ENCODE data around the gene OLFML2B.
A peak's percentile ranks its signal among the peaks of the same experiment; 100 is the strongest.
"Not testable (repeated sequence)": the region's sequence is repeated elsewhere in the genome, so short reads cannot be mapped to it uniquely, and the experiment has no call there.

The OLFML2B gene

DNA sequence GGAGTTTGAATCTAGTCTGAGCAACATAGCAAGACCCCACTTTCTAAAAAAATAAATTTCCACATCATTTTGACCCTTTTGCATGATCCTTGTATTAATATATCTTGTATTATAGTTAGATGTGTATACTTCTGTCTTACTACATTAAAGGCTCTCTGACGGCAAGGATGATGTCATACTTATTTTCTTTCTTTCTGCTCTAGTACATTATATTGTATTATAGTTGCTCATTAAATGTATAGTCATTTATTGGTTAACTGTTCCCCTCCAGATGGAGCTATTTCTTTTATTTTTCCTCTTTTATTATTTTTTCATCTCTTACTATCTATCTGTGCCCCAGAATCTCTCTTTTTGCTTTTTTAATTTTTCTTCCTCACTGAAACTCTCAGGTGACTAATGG, 15.0 kb upstream of the OLFML2B start:
- no peak overlapping the region for H3K27ac ChIP-seq

GRCh38 chr1:162036163-162036562, 12.5 kb upstream of the OLFML2B start:
- Histone ChIP-seq H3K4me3 (no peak overlapping the region), H3K27ac (no peak overlapping the region)

More for the DNA sequence above, 15.0 kb upstream of the OLFML2B start:
- no peak overlapping the region for H3K4me3 ChIP-seq

DNA sequence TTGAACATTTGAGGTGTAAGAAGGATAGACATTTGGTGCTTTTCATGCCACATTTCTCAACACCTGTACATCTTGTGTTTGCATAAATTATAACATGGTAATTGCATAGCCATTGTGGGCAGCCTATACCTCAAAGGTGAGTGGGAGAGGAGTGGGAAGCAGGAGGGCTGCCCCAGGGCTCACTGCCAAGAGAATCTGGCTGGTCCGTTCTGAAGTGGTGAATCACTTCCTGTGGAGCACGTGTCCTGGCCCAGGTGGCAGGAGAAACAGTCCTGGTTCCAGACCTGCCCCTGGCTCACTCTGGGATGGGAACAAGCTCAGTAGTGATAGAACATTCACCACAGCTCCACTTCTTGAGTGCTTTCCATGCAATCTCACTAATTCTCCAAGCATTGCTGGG, 11.6 kb upstream of the OLFML2B start:
- H3K4me3 ChIP-seq: no peak overlapping the region
- H3K27ac ChIP-seq: no peak overlapping the region

GRCh38 chr1:162033428-162033827, 9.8 kb upstream of the OLFML2B start:
- Histone ChIP-seq H3K4me3 (no peak overlapping the region), H3K27ac (no peak overlapping the region)

GRCh38 chr1:162030759-162031280, 7.2 kb upstream of the OLFML2B start:
- no peak overlapping the region for H3K27ac ChIP-seq

GRCh38 chr1:162029157-162029556, 5.5 kb upstream of the OLFML2B start:
- H3K4me3 ChIP-seq: no peak overlapping the region
- no peak overlapping the region for H3K27ac ChIP-seq

More at GRCh38 chr1:162030759-162031280, 7.2 kb upstream of the OLFML2B start:
- H3K4me3 ChIP-seq: no peak overlapping the region

DNA sequence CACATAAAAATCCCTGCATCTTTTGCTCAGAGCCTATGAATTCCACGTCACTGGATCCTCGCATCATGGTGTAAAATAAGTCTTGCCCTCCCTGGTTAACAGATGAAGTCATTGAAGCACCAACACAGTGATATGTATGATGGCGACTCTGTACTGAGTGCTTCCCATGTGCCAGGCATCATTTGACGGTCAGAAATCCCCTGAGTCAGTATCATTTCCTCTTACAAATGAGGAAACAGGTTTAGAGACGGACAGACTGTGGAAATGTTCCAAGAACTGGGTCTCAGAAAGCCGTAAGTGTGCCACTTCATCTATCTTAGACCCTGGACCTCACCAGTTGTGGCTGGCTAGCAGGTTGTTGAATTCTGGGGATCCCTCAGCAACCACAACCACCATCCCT, 5.1 kb upstream of the OLFML2B start:
- no peak overlapping the region for H3K27ac ChIP-seq
- H3K4me3 ChIP-seq: no peak overlapping the region

DNA sequence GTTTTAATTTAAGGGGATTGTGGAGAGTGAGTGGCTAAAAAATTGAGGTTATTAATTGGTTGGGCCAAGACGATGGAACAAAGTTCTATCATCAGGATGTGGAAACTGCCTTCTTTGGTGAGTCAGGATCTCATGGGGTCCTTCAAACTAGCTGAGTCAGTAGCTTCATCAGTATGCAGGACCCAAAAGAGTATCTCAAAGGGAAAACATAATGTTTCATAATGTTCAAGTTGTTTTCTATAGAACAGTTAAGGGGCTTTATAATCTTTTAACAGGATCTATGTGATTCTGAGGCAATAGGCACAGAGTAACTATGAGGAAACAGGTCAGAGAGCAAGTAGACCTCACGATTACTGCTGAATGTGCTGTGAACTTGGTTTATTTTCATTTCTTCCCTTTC, 3.2 kb upstream of the OLFML2B start:
- Histone ChIP-seq H3K4me3 (no peak overlapping the region), H3K27ac (peak overlapping the region in 4 of 21 experiments; percentile 10 to 72 (median 46))

DNA sequence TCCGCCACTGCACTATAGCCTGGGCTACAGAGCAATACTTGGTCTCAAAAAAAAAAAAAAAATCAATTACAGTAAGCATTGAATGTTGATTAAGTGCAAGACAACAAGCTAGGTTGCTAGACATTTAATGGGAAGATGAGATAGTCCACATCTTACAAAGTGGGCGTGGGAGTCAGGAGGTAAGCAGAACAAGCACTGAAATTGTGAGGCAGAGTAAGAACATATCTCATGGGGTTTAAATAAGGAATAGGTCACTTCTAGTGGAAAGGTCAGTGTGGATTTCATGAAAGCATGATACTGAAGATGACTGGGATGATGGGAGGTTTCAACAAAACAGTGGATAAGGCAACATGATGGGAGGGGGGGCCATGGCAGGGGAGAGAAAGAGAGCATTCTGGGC, 1.9 kb upstream of the OLFML2B start:
- H3K27ac ChIP-seq: no peak overlapping the region
- no peak overlapping the region for H3K4me3 ChIP-seq

DNA sequence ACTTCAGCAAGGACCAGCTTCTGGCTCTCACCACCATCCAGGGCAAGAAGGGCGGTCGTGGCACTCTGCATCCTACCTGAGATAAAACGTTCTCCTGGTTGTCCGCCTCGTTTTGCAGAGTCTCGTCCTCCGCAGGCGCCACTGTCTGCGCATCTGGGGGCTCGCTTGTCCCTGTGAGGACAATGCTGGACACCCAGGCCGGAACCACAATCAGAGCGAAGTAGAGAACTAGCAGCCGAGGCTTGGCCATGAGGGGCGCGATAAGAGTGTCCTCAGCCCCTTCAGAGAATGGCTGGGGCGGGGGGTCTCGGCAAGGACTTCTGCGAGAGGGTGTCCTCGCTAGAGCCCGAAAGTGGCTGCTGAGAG, 505 bp downstream of the OLFML2B start:
- H3K27ac ChIP-seq: peak overlapping the region in 19 of 21 experiments; percentile 53 to 92 (median 73)
- peak overlapping the region; percentile 38 to 66 (median 53) for H3K4me3 ChIP-seq

DNA sequence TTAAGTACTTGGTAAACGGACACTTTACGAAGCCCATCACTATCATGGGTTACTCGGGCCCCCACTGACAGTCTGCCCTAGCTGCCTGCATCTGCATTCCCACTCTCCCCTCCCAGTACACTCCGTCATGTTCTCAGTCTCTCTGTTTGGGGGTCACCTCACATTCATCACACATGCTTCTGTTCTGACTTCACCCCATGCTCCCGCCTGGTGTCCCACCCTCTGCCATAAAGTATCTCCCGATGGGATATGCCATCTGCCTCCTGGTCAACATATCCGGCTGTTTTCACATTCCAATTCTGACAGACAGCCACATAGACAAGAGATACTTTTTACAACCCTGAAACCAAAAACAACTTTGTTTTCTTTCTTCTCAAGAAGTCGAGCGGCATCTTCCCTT, 1.0 kb downstream of the OLFML2B start:
- peak overlapping the region; percentile 38 to 66 (median 53) for H3K4me3 ChIP-seq
- peak overlapping the region in 17 of 21 experiments; percentile 25 to 92 (median 73) for H3K27ac ChIP-seq

GRCh38 chr1:162021124-162021523, 2.5 kb downstream of the OLFML2B start:
- H3K27ac ChIP-seq: peak overlapping the region in 9 of 21 experiments; percentile 12 to 92 (median 51)
- H3K4me3 ChIP-seq: peak overlapping the region in 2 of 7 experiments; percentile 2 to 66

DNA sequence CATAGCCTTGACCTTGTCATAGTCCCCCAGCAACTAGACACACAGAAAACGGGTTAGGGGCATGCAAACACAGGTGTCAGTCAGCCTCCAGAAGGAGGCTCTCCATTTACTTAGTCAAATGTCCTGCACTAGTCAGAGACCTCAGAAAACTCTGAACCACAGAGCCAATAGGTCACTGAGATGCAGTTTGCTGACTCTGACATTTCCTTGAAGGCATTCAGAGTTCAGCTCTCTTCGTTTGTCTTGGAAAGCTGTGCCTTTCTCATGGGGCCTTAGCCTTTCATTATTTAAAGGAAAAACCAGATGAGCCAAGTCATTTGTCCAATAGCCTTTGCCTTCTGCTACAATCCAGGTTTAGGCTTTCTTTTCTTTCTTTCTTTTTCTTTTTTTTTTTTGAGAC, 3.5 kb downstream of the OLFML2B start:
- no peak overlapping the region for H3K4me3 ChIP-seq
- H3K27ac ChIP-seq: peak overlapping the region in 1 of 21 experiments; percentile 19

DNA sequence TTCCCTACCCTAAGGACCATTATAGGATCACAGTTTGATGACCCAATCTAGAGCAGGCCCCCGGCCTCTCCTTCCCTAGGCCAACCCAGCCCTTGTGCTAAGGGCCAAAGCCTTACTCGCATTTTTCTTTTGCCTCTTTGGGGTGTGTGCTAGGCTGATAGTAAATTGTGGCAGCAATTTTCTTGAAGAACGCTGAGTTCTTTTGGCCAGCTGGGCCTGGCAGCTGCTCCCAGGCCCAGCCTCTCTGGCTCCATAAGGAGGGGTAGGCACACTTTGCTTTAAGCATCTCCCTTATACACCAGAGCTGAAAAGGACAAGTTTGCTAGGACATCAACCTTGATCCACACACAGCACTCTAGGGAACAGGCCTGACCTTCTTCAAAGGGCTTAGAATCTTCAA, 4.2 kb downstream of the OLFML2B start:
- H3K4me3 ChIP-seq: no peak overlapping the region
- peak overlapping the region in 2 of 21 experiments; percentile 19 to 32 for H3K27ac ChIP-seq

DNA sequence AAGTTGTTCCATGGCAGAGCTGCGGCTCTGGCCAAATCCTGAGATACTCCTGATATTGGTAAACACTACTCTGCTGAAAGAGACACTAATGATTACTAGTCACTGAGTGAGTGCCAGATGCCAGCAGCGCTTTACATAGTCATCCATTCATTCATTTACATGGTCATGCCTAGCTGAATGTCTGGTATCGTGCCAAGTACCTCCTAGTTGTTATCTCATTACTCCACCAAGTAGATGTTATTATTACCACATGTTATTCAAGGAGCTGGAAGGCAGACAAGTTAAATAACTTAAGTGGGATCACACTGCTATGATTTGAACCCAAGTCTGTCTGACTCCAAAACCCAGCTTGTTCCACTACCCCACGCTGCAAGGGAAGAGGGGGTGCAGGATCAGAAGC, 4.7 kb downstream of the OLFML2B start:
- no peak overlapping the region for H3K4me3 ChIP-seq
- peak overlapping the region in 1 of 21 experiments; percentile 32 for H3K27ac ChIP-seq

GRCh38 chr1:162018418-162018817, 5.3 kb downstream of the OLFML2B start:
- no peak overlapping the region for H3K27ac ChIP-seq
- H3K4me3 ChIP-seq: no peak overlapping the region

DNA sequence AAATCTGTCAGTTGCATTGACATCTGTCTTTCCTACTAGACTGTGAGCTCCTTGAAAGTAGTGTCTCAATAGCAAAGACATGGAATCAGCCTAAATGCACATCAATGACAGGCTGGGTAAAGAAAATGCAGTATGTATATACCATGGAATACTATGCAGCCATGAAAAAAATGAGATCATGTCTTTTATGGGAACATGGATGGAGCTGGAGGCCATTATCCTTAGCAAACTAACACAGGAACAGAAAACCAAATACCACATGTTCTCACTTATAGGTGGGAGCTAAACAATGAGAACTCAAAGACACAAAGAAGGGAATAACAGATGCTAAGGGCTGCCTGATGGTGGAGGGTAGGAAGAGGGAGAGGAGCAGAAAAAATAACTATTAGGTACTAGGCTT, 5.9 kb downstream of the OLFML2B start:
- H3K4me3 ChIP-seq, H3K27ac ChIP-seq: not testable (repeated sequence)

GRCh38 chr1:162016631-162017030, 7.0 kb downstream of the OLFML2B start:
- no peak overlapping the region for H3K27ac ChIP-seq
- no peak overlapping the region for H3K4me3 ChIP-seq

- Histone ChIP-seq H3K4me3 (no peak overlapping the region), H3K27ac (no peak overlapping the region)
Measured at GRCh38 chr1:162015196-162015595, 8.5 kb downstream of the OLFML2B start.

GRCh38 chr1:162014202-162014601, 9.5 kb downstream of the OLFML2B start:
- no peak overlapping the region for H3K4me3 ChIP-seq
- no peak overlapping the region for H3K27ac ChIP-seq

GRCh38 chr1:162013289-162013688, 10.4 kb downstream of the OLFML2B start:
- Histone ChIP-seq H3K4me3 (no peak overlapping the region), H3K27ac (no peak overlapping the region)

- Histone ChIP-seq H3K4me3 (no peak overlapping the region), H3K27ac (no peak overlapping the region)
Measured at GRCh38 chr1:162011337-162012012, 12.2 kb downstream of the OLFML2B start.

Data from skin epidermis (tissue), 12 donors.